NCI-H345 treated with DMSO at 0.1 percent for 48 hours (cell line): Measurements from ENCODE around the gene FCRL3.

ENCODE experiments used
- DNase-seq: peaks from one replicate; lab custom pipeline; 2025; ENCODE audit not compliant: unreplicated experiment; lab: John Stamatoyannopoulos, UW

FCRL3 gene

GRCh38 chr1:157682710-157683437 is 17.7 kb downstream of the FCRL3 start:
- DNase-seq = no peak

- no peak for DNase-seq
Observed at GRCh38 chr1:157678721-157679120, 21.8 kb downstream of the FCRL3 start.

- no peak for DNase-seq
Observed at GRCh38 chr1:157673008-157673407, 27.6 kb downstream of the FCRL3 start.

- no peak for DNase-seq
Observed at GRCh38 chr1:157671895-157672294, 28.7 kb downstream of the FCRL3 start.

GRCh38 chr1:157659576-157660247 is 40.9 kb downstream of the FCRL3 start:
- DNase-seq = no peak

GRCh38 chr1:157658571-157658970 is 42.0 kb downstream of the FCRL3 start:
- no peak for DNase-seq

GRCh38 chr1:157653494-157653873 is 47.1 kb downstream of the FCRL3 start:
- no peak for DNase-seq

GRCh38 chr1:157652859-157653493 is 47.6 kb downstream of the FCRL3 start:
- no peak for DNase-seq

GRCh38 chr1:157648317-157648716 is 52.3 kb downstream of the FCRL3 start:
- DNase-seq = no peak

GRCh38 chr1:157646144-157646543 is 54.4 kb downstream of the FCRL3 start:
- no peak for DNase-seq

- no peak for DNase-seq
Observed at GRCh38 chr1:157641177-157641576, 59.4 kb downstream of the FCRL3 start.

GRCh38 chr1:157639800-157640199 is 60.8 kb downstream of the FCRL3 start:
- no peak for DNase-seq

- no peak for DNase-seq
Observed at GRCh38 chr1:157628773-157629172, 71.8 kb downstream of the FCRL3 start.
